Measurements from ENCODE around the gene MOXD1. TPM values are rescaled to one million over a fixed set of nuclear protein-coding genes. Genes with fewer than 3 reads are reported as not detected.

MOXD1 gene
- total RNA-seq, 4 donors from 2014 or later = 20.3 to 37.3 (median 33.2) TPM

GRCh38 chr6:132330759-132331158 is 70.5 kb downstream of the MOXD1 start:
- no peak for ATAC-seq

GRCh38 chr6:132322398-132322797 is 78.9 kb downstream of the MOXD1 start:
- H3K9me3 ChIP-seq = peaks cover 0 to 3% (median 0%) of the 10 kb centered on the region in 3 donors
- TF ChIP-seq POLR2AphosphoS5 (IDR thresholded peaks at IDR 0.05) = no peak
- TF ChIP-seq POLR2A (IDR thresholded peaks at IDR 0.05) = no peak
- no peak for TF ChIP-seq CTCF (IDR thresholded peaks at IDR 0.05)
- TF ChIP-seq EP300 (IDR thresholded peaks at IDR 0.05) = no peak
- peak; percentile 62 for ATAC-seq
- peaks cover 0 to 11% of the 10 kb centered on the region in 2 donors for H3K36me3 ChIP-seq
- H3K4me1 ChIP-seq = no peaks in the 10 kb centered on the region
- H3K27me3 ChIP-seq = no peaks in the 10 kb centered on the region
- H3K27ac ChIP-seq = no peak overlapping the region
- WGBS, 2 donors (ENCODE audit: low coverage in 1 of 2) = 61 to 83% methylated on average over 2 of the region's 2 CpGs
- H3K4me3 ChIP-seq = no peak overlapping the region

More at GRCh38 chr6:132330759-132331158, 70.5 kb downstream of the MOXD1 start:
- Histone ChIP-seq H3K4me1 (peaks cover 0 to 6% (median 0%) of the 10 kb centered on the region in 3 donors), H3K27ac (no peak overlapping the region), H3K9me3 (no peaks in the 10 kb centered on the region), H3K27me3 (no peaks in the 10 kb centered on the region), H3K36me3 (no peaks in the 10 kb centered on the region), H3K4me3 (no peak overlapping the region)
- TF ChIP-seq POLR2AphosphoS5 (IDR thresholded peaks at IDR 0.05) (no peak), EP300 (IDR thresholded peaks at IDR 0.05) (no peak), CTCF (IDR thresholded peaks at IDR 0.05) (no peak), POLR2A (IDR thresholded peaks at IDR 0.05) (no peak)
- 72 to 82% methylated on average over 3 to 5 of the region's 5 CpGs for WGBS, 2 donors (ENCODE audit: low coverage in 1 of 2)

- TF ChIP-seq POLR2A (IDR thresholded peaks at IDR 0.05) (no peak), POLR2AphosphoS5 (IDR thresholded peaks at IDR 0.05) (no peak), CTCF (IDR thresholded peaks at IDR 0.05) (no peak), EP300 (IDR thresholded peaks at IDR 0.05) (no peak)
- Histone ChIP-seq H3K27me3 (no peaks in the 10 kb centered on the region), H3K27ac (no peak overlapping the region), H3K4me1 (no peaks in the 10 kb centered on the region), H3K9me3 (peaks cover 0 to 18% (median 0%) of the 10 kb centered on the region in 3 donors), H3K36me3 (peaks cover 0 to 24% of the 10 kb centered on the region in 2 donors), H3K4me3 (no peak overlapping the region)
- ATAC-seq = peak; percentile 55
Measured at GRCh38 chr6:132320007-132320406, 81.3 kb downstream of the MOXD1 start.

GRCh38 chr6:132316970-132317369 is 84.3 kb downstream of the MOXD1 start:
- Histone ChIP-seq H3K9me3 (peaks cover 0 to 18% (median 0%) of the 10 kb centered on the region in 3 donors), H3K4me3 (no peak overlapping the region), H3K36me3 (peaks cover 0 to 34% of the 10 kb centered on the region in 2 donors), H3K4me1 (no peaks in the 10 kb centered on the region), H3K27me3 (no peaks in the 10 kb centered on the region), H3K27ac (no peak overlapping the region)
- WGBS, 2 donors (ENCODE audit: low coverage in 1 of 2) = 88 to 91% methylated on average over 1 of the region's 1 CpG
- TF ChIP-seq POLR2A (IDR thresholded peaks at IDR 0.05) = no peak
- TF ChIP-seq CTCF (IDR thresholded peaks at IDR 0.05) = no peak
- no peak for TF ChIP-seq POLR2AphosphoS5 (IDR thresholded peaks at IDR 0.05)
- TF ChIP-seq EP300 (IDR thresholded peaks at IDR 0.05) = no peak
- no peak for ATAC-seq

GRCh38 chr6:132314432-132314831 is 86.8 kb downstream of the MOXD1 start:
- no peaks in the 10 kb centered on the region for H3K27me3 ChIP-seq
- no peaks in the 10 kb centered on the region for H3K4me1 ChIP-seq
- ATAC-seq = no peak
- peaks cover 0 to 24% (median 0%) of the 10 kb centered on the region in 3 donors for H3K9me3 ChIP-seq
- no peak overlapping the region for H3K27ac ChIP-seq
- TF ChIP-seq EP300 (IDR thresholded peaks at IDR 0.05) (no peak), POLR2A (IDR thresholded peaks at IDR 0.05) (no peak), CTCF (IDR thresholded peaks at IDR 0.05) (no peak), POLR2AphosphoS5 (IDR thresholded peaks at IDR 0.05) (no peak)
- H3K36me3 ChIP-seq = peaks cover 0 to 25% of the 10 kb centered on the region in 2 donors
- H3K4me3 ChIP-seq = no peak overlapping the region
- 48 to 53% methylated on average over 3 of the region's 3 CpGs for WGBS, 2 donors (ENCODE audit: low coverage in 1 of 2)

Data from gastroesophageal sphincter (tissue), 4 donors.